Stimulated activated naive B cell treated with anti-CD40 and anti-IgM and Interleukin-4, amounts not matched to agents 10 μg/mL and 1 μg/mL and 100 μg/mL, for 72 hours (primary cell): ENCODE measurements around the gene CFAP90.

Experiments
- ATAC-seq, 2 donors: fragments of 150-1000 bp; cut with Tn5 transposase; replicated peaks; 2 replicates each; pipeline ENCODE4 v1.10.0; 2021; ENCODE audit warnings: moderate library complexity in 1 of 2
- DNase-seq: peaks from one replicate; pipeline ENCODE4 v3.0.0; 2021
- H3K27ac Mint-ChIP-seq: one replicate; pipeline ENCODE4 v1.8.0; 2022; ENCODE audit warnings: mild to moderate bottlenecking, mixed read lengths
- H3K27me3 Mint-ChIP-seq, 2 donors: one replicate each; pipeline ENCODE4 v1.8.0; 2022; ENCODE audit warnings: mixed read lengths in 2 of 2
- H3K36me3 Mint-ChIP-seq, 2 donors: one replicate each; pipeline ENCODE4 v1.8.0; 2022; ENCODE audit warnings: mixed read lengths in 2 of 2, mild to moderate bottlenecking in 1 of 2
- H3K4me1 Mint-ChIP-seq, 2 donors: one replicate each; pipeline ENCODE4 v1.8.0; 2022; ENCODE audit warnings: mixed read lengths in 2 of 2, mild to moderate bottlenecking in 1 of 2
- H3K4me3 Mint-ChIP-seq, 2 donors: one replicate each; pipeline ENCODE4 v1.8.0; 2022; ENCODE audit warnings: mild to moderate bottlenecking in 2 of 2, mixed read lengths in 2 of 2, moderate library complexity in 1 of 2
- H3K9me3 Mint-ChIP-seq, 2 donors: one replicate each; pipeline ENCODE4 v1.8.0; 2022; ENCODE audit warnings: mixed read lengths in 2 of 2, mild to moderate bottlenecking in 1 of 2

CFAP90 gene

GRCh38 chr5:7824995-7825394, 25.9 kb downstream of the CFAP90 start:
- Mint-ChIP-seq H3K4me3 (no peak overlapping the region), H3K36me3 (no peaks in the 10 kb centered on the region), H3K27me3 (peaks cover 0 to 12% of the 10 kb centered on the region in 2 donors), H3K4me1 (peaks cover 0 to 1% of the 10 kb centered on the region in 2 donors), H3K9me3 (no peaks in the 10 kb centered on the region), H3K27ac (no peak overlapping the region)
- DNase-seq = no peak
- no peak for ATAC-seq

GRCh38 chr5:7823594-7823993, 27.3 kb downstream of the CFAP90 start:
- no peak for ATAC-seq
- Mint-ChIP-seq H3K27ac (no peak overlapping the region), H3K27me3 (peaks cover 7 to 12% of the 10 kb centered on the region in 2 donors), H3K9me3 (no peaks in the 10 kb centered on the region), H3K36me3 (no peaks in the 10 kb centered on the region), H3K4me1 (peaks cover 0 to 1% of the 10 kb centered on the region in 2 donors), H3K4me3 (no peak overlapping the region)
- no peak for DNase-seq

GRCh38 chr5:7822449-7822848, 28.5 kb downstream of the CFAP90 start:
- no peak for ATAC-seq
- no peak overlapping the region for H3K27ac Mint-ChIP-seq
- no peak overlapping the region for H3K4me3 Mint-ChIP-seq
- no peak for DNase-seq
- peaks cover 7 to 12% of the 10 kb centered on the region in 2 donors for H3K27me3 Mint-ChIP-seq
- H3K9me3 Mint-ChIP-seq = no peaks in the 10 kb centered on the region
- no peaks in the 10 kb centered on the region for H3K36me3 Mint-ChIP-seq
- H3K4me1 Mint-ChIP-seq = peaks cover 0 to 1% of the 10 kb centered on the region in 2 donors

- Mint-ChIP-seq H3K27me3 (peaks cover 34 to 42% of the 10 kb centered on the region in 2 donors), H3K4me1 (peaks cover 0 to 5% of the 10 kb centered on the region in 2 donors), H3K36me3 (no peaks in the 10 kb centered on the region), H3K4me3 (no peak overlapping the region), H3K9me3 (no peaks in the 10 kb centered on the region), H3K27ac (no peak overlapping the region)
- no peak for DNase-seq
- peak in 1 of 2 donors; percentile 22 for ATAC-seq
Measured at GRCh38 chr5:7816535-7816901, 34.4 kb downstream of the CFAP90 start.

GRCh38 chr5:7815892-7816534, 34.9 kb downstream of the CFAP90 start:
- H3K27ac Mint-ChIP-seq = no peak overlapping the region
- peaks cover 34 to 43% of the 10 kb centered on the region in 2 donors for H3K27me3 Mint-ChIP-seq
- H3K36me3 Mint-ChIP-seq = no peaks in the 10 kb centered on the region
- ATAC-seq = peak; percentile 84 to 92
- H3K4me1 Mint-ChIP-seq = peaks cover 0 to 5% of the 10 kb centered on the region in 2 donors
- no peak overlapping the region for H3K4me3 Mint-ChIP-seq
- peak; percentile 37 for DNase-seq
- H3K9me3 Mint-ChIP-seq = no peaks in the 10 kb centered on the region

- Mint-ChIP-seq H3K27me3 (peaks cover 44 to 51% of the 10 kb centered on the region in 2 donors), H3K36me3 (no peaks in the 10 kb centered on the region), H3K9me3 (no peaks in the 10 kb centered on the region), H3K27ac (no peak overlapping the region), H3K4me1 (peaks cover 0 to 5% of the 10 kb centered on the region in 2 donors), H3K4me3 (no peak overlapping the region)
- DNase-seq (no peak), ATAC-seq (no peak)
Measured at GRCh38 chr5:7814816-7815215, 36.1 kb downstream of the CFAP90 start.

GRCh38 chr5:7813576-7813975, 37.4 kb downstream of the CFAP90 start:
- no peaks in the 10 kb centered on the region for H3K36me3 Mint-ChIP-seq
- ATAC-seq (no peak), DNase-seq (no peak)
- H3K9me3 Mint-ChIP-seq = no peaks in the 10 kb centered on the region
- H3K4me3 Mint-ChIP-seq = no peak overlapping the region
- no peak overlapping the region for H3K27ac Mint-ChIP-seq
- peaks cover 43 to 48% of the 10 kb centered on the region in 2 donors for H3K27me3 Mint-ChIP-seq
- H3K4me1 Mint-ChIP-seq = peaks cover 0 to 5% of the 10 kb centered on the region in 2 donors

GRCh38 chr5:7813007-7813406, 37.9 kb downstream of the CFAP90 start:
- Mint-ChIP-seq H3K36me3 (no peaks in the 10 kb centered on the region), H3K27ac (no peak overlapping the region), H3K9me3 (no peaks in the 10 kb centered on the region), H3K4me3 (no peak overlapping the region), H3K27me3 (peaks cover 45 to 53% of the 10 kb centered on the region in 2 donors), H3K4me1 (peaks cover 0 to 5% of the 10 kb centered on the region in 2 donors)
- ATAC-seq (no peak), DNase-seq (no peak)

- H3K4me1 Mint-ChIP-seq = peaks cover 0 to 5% of the 10 kb centered on the region in 2 donors
- no peak for DNase-seq
- no peak overlapping the region for H3K4me3 Mint-ChIP-seq
- no peaks in the 10 kb centered on the region for H3K36me3 Mint-ChIP-seq
- peaks cover 50 to 51% of the 10 kb centered on the region in 2 donors for H3K27me3 Mint-ChIP-seq
- no peak overlapping the region for H3K27ac Mint-ChIP-seq
- no peaks in the 10 kb centered on the region for H3K9me3 Mint-ChIP-seq
- ATAC-seq = no peak
Measured at GRCh38 chr5:7811715-7812114, 39.2 kb downstream of the CFAP90 start.

- H3K4me1 Mint-ChIP-seq = no peaks in the 10 kb centered on the region
Measured at GRCh38 chr5:7808998-7809397, 41.9 kb downstream of the CFAP90 start.

GRCh38 chr5:7805379-7805778, 45.6 kb downstream of the CFAP90 start:
- H3K36me3 Mint-ChIP-seq = no peaks in the 10 kb centered on the region
- DNase-seq (no peak), ATAC-seq (no peak)
- no peak overlapping the region for H3K27ac Mint-ChIP-seq
- no peaks in the 10 kb centered on the region for H3K9me3 Mint-ChIP-seq
- no peak overlapping the region for H3K4me3 Mint-ChIP-seq
- peaks cover 16 to 19% of the 10 kb centered on the region in 2 donors for H3K27me3 Mint-ChIP-seq
- H3K4me1 Mint-ChIP-seq = no peaks in the 10 kb centered on the region

More at GRCh38 chr5:7808998-7809397, 41.9 kb downstream of the CFAP90 start:
- Mint-ChIP-seq H3K36me3 (no peaks in the 10 kb centered on the region), H3K27me3 (peaks cover 33 to 38% of the 10 kb centered on the region in 2 donors), H3K27ac (no peak overlapping the region), H3K4me3 (no peak overlapping the region), H3K9me3 (no peaks in the 10 kb centered on the region)
- no peak for ATAC-seq
- DNase-seq = no peak

- Mint-ChIP-seq H3K9me3 (no peaks in the 10 kb centered on the region), H3K36me3 (no peaks in the 10 kb centered on the region), H3K27ac (no peak overlapping the region), H3K4me1 (no peaks in the 10 kb centered on the region), H3K27me3 (peaks cover 11 to 26% of the 10 kb centered on the region in 2 donors), H3K4me3 (no peak overlapping the region)
- no peak for ATAC-seq
- DNase-seq = no peak
Measured at GRCh38 chr5:7803937-7804336, 47.0 kb downstream of the CFAP90 start.

GRCh38 chr5:7802855-7803254, 48.1 kb downstream of the CFAP90 start:
- no peaks in the 10 kb centered on the region for H3K36me3 Mint-ChIP-seq

GRCh38 chr5:7801891-7802614, 48.9 kb downstream of the CFAP90 start:
- no peak overlapping the region for H3K27ac Mint-ChIP-seq
- no peak for DNase-seq
- peaks cover 3 to 23% of the 10 kb centered on the region in 2 donors for H3K27me3 Mint-ChIP-seq
- no peaks in the 10 kb centered on the region for H3K36me3 Mint-ChIP-seq
- H3K4me3 Mint-ChIP-seq = no peak overlapping the region
- H3K9me3 Mint-ChIP-seq = no peaks in the 10 kb centered on the region
- H3K4me1 Mint-ChIP-seq = no peaks in the 10 kb centered on the region
- no peak for ATAC-seq

More at GRCh38 chr5:7802855-7803254, 48.1 kb downstream of the CFAP90 start:
- no peak for DNase-seq
- H3K27ac Mint-ChIP-seq = no peak overlapping the region
- H3K27me3 Mint-ChIP-seq = peaks cover 7 to 19% of the 10 kb centered on the region in 2 donors
- H3K9me3 Mint-ChIP-seq = no peaks in the 10 kb centered on the region
- no peak overlapping the region for H3K4me3 Mint-ChIP-seq
- no peak for ATAC-seq
- no peaks in the 10 kb centered on the region for H3K4me1 Mint-ChIP-seq

- no peaks in the 10 kb centered on the region for H3K4me1 Mint-ChIP-seq
- no peak overlapping the region for H3K27ac Mint-ChIP-seq
- ATAC-seq = no peak
- no peaks in the 10 kb centered on the region for H3K36me3 Mint-ChIP-seq
- H3K9me3 Mint-ChIP-seq = no peaks in the 10 kb centered on the region
- no peak for DNase-seq
- H3K27me3 Mint-ChIP-seq = peaks cover 7 to 17% of the 10 kb centered on the region in 2 donors
- no peak overlapping the region for H3K4me3 Mint-ChIP-seq
Measured at GRCh38 chr5:7795306-7795705, 55.6 kb downstream of the CFAP90 start.
